ENCODE results near the gene MPI.
"Not testable (repeated sequence)": the region's sequence is repeated elsewhere in the genome, so short reads cannot be mapped to it uniquely, and the experiment has no call there.

MPI gene

DNA sequence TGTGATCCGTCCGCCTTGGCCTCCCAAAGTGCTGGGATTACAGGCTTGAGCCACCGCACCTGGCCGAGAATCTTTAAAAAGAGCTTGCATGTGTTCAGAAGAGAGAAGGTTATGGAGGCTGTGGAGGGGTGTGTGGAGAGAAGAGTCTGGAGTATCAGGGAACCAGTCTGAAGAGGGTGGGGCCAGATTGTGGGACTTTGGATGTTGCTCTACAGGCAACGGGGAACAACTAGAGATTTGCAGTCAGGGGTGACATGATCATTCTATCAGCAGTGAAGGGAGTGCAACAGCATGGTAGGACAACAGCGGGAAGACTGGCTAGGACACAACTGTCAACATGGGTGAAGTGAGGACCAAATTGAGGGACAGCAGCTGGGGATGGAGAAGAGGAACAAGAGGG, 25.5 kb upstream of the MPI start:
- no peak for DNase-seq

DNA sequence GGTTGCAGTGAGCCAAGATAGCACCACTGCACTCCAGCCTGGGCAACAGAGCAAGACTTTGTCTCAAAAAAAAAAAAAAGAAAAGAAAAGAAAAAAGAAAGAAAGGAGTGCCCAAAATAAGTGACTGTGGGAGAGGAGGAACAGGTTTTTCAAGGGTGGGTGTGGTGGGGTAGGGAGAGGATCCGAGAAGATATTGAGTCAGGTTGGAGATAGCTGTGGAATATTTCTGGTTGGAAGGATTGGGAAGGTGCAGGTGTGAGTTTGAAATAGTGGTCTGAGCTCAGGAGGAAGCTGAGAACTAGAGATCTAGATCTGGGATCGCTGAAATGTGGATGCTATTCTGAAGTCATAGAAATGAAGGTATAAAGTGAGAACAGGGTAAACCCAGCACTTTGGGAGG, 24.5 kb upstream of the MPI start:
- no peak for DNase-seq

DNA sequence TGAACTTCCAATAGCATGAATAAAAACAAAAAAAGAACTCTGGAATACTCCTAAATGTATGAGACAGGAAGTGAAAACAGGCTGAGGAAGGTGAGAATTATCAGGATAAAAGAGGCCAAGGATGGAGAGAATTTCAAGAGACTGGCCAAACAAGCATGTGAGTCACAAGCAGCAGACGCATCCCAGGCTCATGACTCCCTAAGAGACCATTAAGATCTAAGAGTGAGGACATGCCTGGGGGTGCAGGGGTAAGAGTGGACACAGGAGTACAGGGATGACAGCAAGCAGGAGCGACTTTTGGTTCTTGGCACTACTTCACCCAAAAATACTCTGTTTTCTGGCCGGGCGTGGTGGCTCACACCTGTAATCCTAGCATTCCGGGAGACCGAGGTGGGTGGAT, 23.8 kb upstream of the MPI start:
- DNase-seq = no peak

GRCh38 chr15:74867466-74868038, 22.3 kb upstream of the MPI start:
- no peak for DNase-seq

DNA sequence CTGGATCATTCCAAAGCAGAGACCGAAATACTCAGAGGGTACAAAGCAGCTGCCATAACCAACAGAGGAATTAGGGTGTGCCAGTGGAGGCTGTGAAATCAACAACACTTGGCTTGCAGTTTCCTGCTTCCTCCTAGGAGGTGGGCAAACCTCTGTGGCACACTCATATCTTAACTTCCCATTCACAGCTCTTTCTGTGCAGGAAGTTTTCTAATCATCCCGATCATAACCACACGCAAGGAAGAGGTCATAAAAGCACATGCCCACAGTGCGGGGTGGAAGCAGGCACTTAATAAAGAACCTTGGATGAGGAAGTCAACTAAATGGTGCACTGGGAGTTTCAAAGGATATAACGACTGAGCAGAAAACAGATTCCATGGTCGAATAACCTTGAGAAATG, 21.8 kb upstream of the MPI start:
- no peak for DNase-seq

DNA sequence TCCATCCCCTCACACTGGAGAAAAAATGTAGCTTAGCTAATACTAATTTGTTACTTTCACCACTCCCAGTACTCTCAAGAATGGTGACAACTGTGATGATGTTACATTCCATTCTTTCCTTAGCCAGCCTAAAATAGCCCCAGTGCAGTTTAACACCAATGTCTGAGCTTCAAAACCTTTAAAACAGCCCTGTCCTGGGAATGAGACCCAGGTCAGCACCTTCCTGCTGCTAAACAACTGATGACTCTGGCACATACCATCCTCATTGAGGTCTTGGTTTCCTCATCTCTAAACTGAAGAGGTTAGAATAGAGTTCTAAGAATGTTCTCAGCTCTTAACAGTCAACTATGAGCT, 20.5 kb upstream of the MPI start:
- DNase-seq = no peak

GRCh38 chr15:74869726-74870407, 20.0 kb upstream of the MPI start:
- no peak for DNase-seq

DNA sequence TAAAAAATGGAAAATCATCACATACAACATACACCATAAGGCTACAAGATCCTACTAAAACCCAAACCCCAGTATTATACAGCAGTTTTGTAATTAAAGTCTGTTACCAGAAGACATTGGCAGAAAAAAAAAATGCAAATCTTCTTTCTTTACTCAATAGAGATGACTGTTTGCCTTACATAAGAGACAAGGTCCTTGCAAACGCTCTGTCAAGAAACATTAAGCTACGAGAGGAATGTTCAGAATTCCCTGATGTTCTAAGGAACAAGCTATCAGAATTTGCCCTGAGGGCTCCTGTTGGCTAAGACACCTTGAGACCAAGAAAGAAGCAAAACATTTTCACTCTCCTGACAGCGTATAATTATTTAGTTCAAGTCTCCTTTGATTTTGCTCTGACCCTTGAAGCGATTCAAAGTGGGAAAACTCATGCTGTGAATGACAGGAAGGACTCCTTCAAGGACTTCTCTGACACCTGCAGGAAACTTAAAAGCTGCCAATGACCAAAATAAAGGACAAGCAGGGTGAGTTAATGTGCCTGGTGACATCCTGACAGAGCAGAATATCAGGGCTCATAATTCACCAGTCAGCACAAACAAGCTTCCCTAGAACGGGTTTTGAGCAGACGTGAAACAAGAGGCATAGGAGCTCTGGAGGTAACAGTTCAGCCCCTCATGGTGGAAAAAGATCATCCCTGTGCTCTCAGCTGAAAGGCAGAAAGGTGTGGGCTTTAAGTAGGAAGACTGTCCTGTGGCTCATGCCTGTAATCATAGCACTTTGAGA, 19.2 kb upstream of the MPI start:
- no peak for DNase-seq

DNA sequence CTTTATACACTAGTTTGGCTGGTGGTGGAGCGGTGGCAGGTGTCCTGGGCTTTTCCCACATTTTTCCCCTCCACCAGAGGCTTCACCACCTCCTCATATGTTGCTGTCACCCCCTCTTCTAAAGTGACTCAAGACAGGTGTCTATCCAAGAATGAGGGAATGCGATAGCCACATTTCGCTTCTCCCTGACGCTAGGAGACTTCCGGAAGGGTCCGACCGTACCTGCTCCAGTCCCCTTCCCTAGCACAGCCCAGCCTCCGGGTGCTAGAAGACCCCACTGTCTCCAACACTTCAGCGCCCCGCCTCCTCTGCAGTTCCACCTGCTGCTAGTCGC, 17.2 kb upstream of the MPI start:
- DNase-seq = no peak

- DNase-seq = peak; percentile 87
Measured at GRCh38 chr15:74873036-74873755, 16.6 kb upstream of the MPI start, which contains the start of gene SCAMP2. TSS of gene SCAMP2 (minus strand) at chr15:74873365. CDS start at chr15:74873255, 110 bp downstream.

- DNase-seq = peak; percentile 24
Measured at GRCh38 chr15:74873756-74874424, 16.0 kb upstream of the MPI start.

GRCh38 chr15:74878273-74878672, 11.6 kb upstream of the MPI start:
- no peak for DNase-seq

GRCh38 chr15:74882528-74882927, 7.3 kb upstream of the MPI start:
- DNase-seq = no peak

DNA sequence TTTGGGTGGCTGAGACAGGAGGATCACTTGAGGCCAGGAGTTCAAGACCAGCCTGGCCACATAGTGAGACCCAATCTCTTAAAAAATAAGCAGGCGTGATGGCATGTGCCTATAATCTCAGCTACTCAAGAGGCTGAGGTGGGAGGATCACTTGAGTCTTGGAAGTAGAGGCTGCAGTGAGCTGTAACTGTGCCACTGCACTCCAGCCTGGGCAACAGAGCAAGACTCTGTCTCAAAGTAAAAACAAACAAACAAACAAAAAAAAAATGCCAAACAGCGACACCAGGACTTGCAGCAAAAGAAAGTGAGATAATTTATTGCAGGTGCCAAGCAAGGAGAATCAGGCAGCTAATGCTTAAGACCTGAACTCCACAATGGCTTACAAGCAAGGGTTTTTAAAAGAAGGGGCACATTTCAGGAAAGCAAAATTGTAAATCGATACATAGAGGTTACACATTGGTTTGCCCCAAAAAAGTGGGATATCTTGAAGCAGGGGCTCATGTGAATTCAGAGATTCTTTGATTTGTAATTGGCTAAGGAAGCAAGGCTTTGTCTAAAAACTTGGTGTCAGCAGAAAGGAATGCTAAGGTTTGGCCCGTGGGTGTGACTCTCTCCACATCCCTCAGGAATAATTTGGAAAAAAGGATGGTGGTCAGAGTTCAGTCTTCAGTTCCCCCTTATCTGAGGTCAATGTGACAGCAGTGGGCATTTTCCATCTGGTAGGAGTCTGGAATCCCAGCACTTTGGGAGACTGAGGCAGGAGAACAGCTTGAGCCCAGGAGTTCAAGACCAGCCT, 5.2 kb upstream of the MPI start:
- no peak for DNase-seq

GRCh38 chr15:74885461-74885860, 4.4 kb upstream of the MPI start:
- no peak for DNase-seq

GRCh38 chr15:74887537-74888193, 2.2 kb upstream of the MPI start:
- DNase-seq = not testable (repeated sequence)

DNA sequence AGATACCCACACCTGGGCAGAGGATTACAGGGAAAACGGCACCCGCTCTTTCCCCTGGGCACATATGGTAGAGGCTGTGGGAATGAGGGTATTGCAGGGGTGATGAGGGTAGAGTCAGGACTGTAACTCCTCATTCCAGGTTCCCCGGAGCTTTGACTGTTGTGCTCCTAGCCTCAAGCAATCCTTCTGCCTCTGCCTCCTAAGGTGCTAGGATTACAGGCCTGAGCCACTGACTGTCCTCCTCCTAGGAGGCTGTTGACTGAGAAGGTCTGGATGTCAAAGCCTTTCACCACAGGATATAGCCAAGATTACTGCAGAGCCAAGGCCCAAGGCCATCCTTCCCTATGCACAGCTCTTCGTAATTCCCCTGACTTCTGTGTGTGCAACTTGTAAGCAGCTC, 1.1 kb upstream of the MPI start:
- DNase-seq = no peak

DNA sequence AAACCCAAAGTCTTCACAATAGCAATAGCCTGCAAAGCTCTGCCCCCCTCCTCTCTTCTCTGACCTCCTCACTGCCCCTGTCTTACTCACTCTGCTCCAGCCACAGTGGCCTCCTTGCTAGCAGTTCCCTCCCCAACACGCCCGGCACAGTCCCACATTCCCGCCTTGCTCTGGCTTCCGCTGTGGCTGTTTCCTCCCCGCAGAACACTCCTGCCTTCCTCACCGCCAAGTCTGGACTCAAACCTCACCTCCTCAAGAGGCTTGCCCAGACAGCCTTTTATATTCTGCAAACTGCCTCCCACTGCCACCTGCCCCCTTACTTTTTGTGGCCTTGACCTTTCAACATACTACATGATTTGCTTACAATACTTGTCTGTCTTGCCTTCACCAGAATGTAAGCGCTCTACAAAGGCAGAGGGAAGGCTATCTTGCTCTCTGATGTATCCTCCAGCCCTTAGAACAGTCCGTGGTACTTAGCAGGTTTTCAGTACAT, 406 bp upstream of the MPI start:
- DNase-seq = no peak

GRCh38 chr15:74890665-74890960, 771 bp downstream of the MPI start:
- no peak for DNase-seq

GRCh38 chr15:74891469-74891868, 1.6 kb downstream of the MPI start:
- no peak for DNase-seq

- DNase-seq = no peak
Measured at GRCh38 chr15:74892313-74892712, 2.5 kb downstream of the MPI start.

- DNase-seq = no peak
Measured at GRCh38 chr15:74892931-74893330, 3.1 kb downstream of the MPI start.

Measured in COR-L47 (cell line).